MM.1S (cell line): ENCODE measurements around the gene ALDH16A1.

Source experiments
- DNase-seq: peaks from one replicate; pipeline ENCODE4 v3.0.0-alpha.2; 2015
- H2AFZ ChIP-seq: fragments of 300-600 bp; sonication (generic); 2 replicates; pipeline ENCODE4 v1.6.0; 2016; ENCODE audit warnings: antibody characterized with exemption, low read length
- H3F3A ChIP-seq: fragments of 300-600 bp; sonication (generic); 2 replicates; pipeline ENCODE4 v1.6.1; 2016; ENCODE audit warnings: mild to moderate bottlenecking, antibody characterized with exemption, low read length, moderate library complexity, mixed read lengths; ENCODE audit not compliant: insufficient read depth
- H3K27ac ChIP-seq: fragments of 300-600 bp; sonication (generic); 2 replicates; pipeline ENCODE4 v1.5.1; 2016; ENCODE audit warnings: mild to moderate bottlenecking, low read length
- H3K27me3 ChIP-seq: fragments of 300-600 bp; sonication (generic); replicated peaks from 2 replicates; pipeline ENCODE4 v1.6.0; 2016; ENCODE audit warnings: low read length; ENCODE audit not compliant: insufficient read depth
- H3K36me3 ChIP-seq: fragments of 300-600 bp; sonication (generic); replicated peaks from 2 replicates; pipeline ENCODE4 v1.6.1; 2016; ENCODE audit warnings: mild to moderate bottlenecking, low read length, mixed read lengths; ENCODE audit not compliant: insufficient read depth
- H3K4me1 ChIP-seq: fragments of 300-600 bp; sonication (generic); 2 replicates; pipeline ENCODE4 v1.6.1; 2016; ENCODE audit warnings: low read length, mixed read lengths
- H3K4me2 ChIP-seq: fragments of 300-600 bp; sonication (generic); 2 replicates; pipeline ENCODE4 v1.6.0; 2016; ENCODE audit warnings: low read depth, low read length
- H3K4me3 ChIP-seq: fragments of 300-600 bp; sonication (generic); 2 replicates; pipeline ENCODE4 v1.5.1; 2016; ENCODE audit warnings: low read length, mixed read lengths
- H3K79me2 ChIP-seq: fragments of 300-600 bp; sonication (generic); 2 replicates; pipeline ENCODE4 v1.6.1; 2016; ENCODE audit warnings: mixed run types, low read length, mixed read lengths
- H3K9ac ChIP-seq: fragments of 300-600 bp; sonication (generic); 2 replicates; pipeline ENCODE4 v1.6.1; 2016; ENCODE audit warnings: low read length, mixed read lengths
- H3K9me2 ChIP-seq: fragments of 300-600 bp; sonication (generic); replicated peaks from 2 replicates; pipeline ENCODE4 v1.6.1; 2016; ENCODE audit warnings: mild to moderate bottlenecking, low read length, mixed read lengths; ENCODE audit not compliant: insufficient read depth
- H3K9me3 ChIP-seq: fragments of 300-600 bp; sonication (generic); replicated peaks from 2 replicates; pipeline ENCODE4 v1.6.1; 2016; ENCODE audit warnings: mild to moderate bottlenecking, low read length, mixed read lengths; ENCODE audit not compliant: insufficient read depth
- H4K20me1 ChIP-seq: fragments of 300-600 bp; sonication (generic); 2 replicates; pipeline ENCODE4 v1.6.1; 2016; ENCODE audit warnings: mild to moderate bottlenecking, low read length, moderate library complexity, mixed read lengths; ENCODE audit not compliant: insufficient read depth
- CTCF ChIP-seq: fragments of 300-600 bp; sonication (generic); IDR thresholded peaks from 2 replicates; pipeline ENCODE4 v1.5.1; 2016; ENCODE audit warnings: antibody characterized with exemption, low read length, mixed read lengths
- EZH2 ChIP-seq: fragments of 300-600 bp; sonication (generic); optimal IDR thresholded peaks from 2 replicates; pipeline ENCODE3; 2017; ENCODE audit warnings: low read depth, mild to moderate bottlenecking, antibody characterized with exemption, low read length, mixed read lengths
- EZH2phosphoT487 ChIP-seq: fragments of 300-600 bp; sonication (generic); IDR thresholded peaks from 2 replicates; pipeline ENCODE4 v1.6.1; 2018; ENCODE audit warnings: antibody characterized with exemption, low read length

ALDH16A1 gene

GRCh38 chr19:49507803-49508494 lies 54.9 kb downstream of the ALDH16A1 start:
- Histone ChIP-seq H4K20me1 (no peaks in the 10 kb centered on the region), H3K9ac (no peak overlapping the region), H3K9me2 (no peaks in the 10 kb centered on the region), H3K36me3 (no peaks in the 10 kb centered on the region), H3K79me2 (no peaks in the 10 kb centered on the region), H2AFZ (no peak overlapping the region), H3K27me3 (peaks cover 31% of the 10 kb centered on the region), H3K27ac (no peak overlapping the region), H3K9me3 (no peaks in the 10 kb centered on the region), H3K4me2 (no peak overlapping the region), H3K4me1 (no peaks in the 10 kb centered on the region), H3K4me3 (no peak overlapping the region), H3F3A (no peaks in the 10 kb centered on the region)
- TF ChIP-seq EZH2 (no peak), CTCF (no peak), EZH2phosphoT487 (no peak)
- DNase-seq, result no peak

- H3K27ac ChIP-seq, result no peak overlapping the region
- DNase-seq, result no peak
- H3K4me2 ChIP-seq, result peak overlapping the region; percentile 96
- no peaks in the 10 kb centered on the region for H3K36me3 ChIP-seq
- H3K9me3 ChIP-seq, result no peaks in the 10 kb centered on the region
- H3K27me3 ChIP-seq, result peaks cover 73% of the 10 kb centered on the region
- TF ChIP-seq EZH2phosphoT487 (no peak), CTCF (no peak), EZH2 (no peak)
- H3K9me2 ChIP-seq, result no peaks in the 10 kb centered on the region
- no peaks in the 10 kb centered on the region for H3K79me2 ChIP-seq
- H4K20me1 ChIP-seq, result no peaks in the 10 kb centered on the region
- no peaks in the 10 kb centered on the region for H3K4me1 ChIP-seq
- no peaks in the 10 kb centered on the region for H3F3A ChIP-seq
- H3K4me3 ChIP-seq, result peak overlapping the region; percentile 54
- H3K9ac ChIP-seq, result peak overlapping the region; percentile 31; the same call in 1 of the 2 replicates
- H2AFZ ChIP-seq, result peak overlapping the region; percentile 72; the same call in 1 of the 2 replicates
Observed at GRCh38 chr19:49512970-49513745, 60.1 kb downstream of the ALDH16A1 start.

DNA sequence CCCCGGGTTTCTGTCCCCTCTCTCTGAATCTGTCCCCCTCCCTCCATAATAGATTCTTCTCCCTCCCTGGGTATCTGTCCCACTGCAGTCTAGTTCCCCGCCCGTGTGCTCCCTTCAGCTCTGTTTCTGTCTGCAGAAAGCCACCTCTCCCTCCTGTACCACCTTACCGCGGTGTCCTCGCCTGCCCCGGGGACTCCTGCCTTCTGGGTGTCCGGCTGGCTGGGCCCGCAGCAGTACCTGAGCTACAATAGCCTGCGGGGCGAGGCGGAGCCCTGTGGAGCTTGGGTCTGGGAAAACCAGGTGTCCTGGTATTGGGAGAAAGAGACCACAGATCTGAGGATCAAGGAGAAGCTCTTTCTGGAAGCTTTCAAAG lies 60.7 kb downstream of the ALDH16A1 start:
- TF ChIP-seq EZH2phosphoT487 (no peak), EZH2 (no peak), CTCF (no peak)
- Histone ChIP-seq H3K27ac (no peak overlapping the region), H3K36me3 (no peaks in the 10 kb centered on the region), H3K9ac (no peak overlapping the region), H3K4me3 (peak overlapping the region; percentile 54; the same call in 1 of the 2 replicates), H3K9me2 (no peaks in the 10 kb centered on the region), H4K20me1 (no peaks in the 10 kb centered on the region), H3K4me2 (peak overlapping the region; percentile 96; the same call in 1 of the 2 replicates), H3K4me1 (no peaks in the 10 kb centered on the region), H3K79me2 (no peaks in the 10 kb centered on the region), H3F3A (no peaks in the 10 kb centered on the region), H3K9me3 (no peaks in the 10 kb centered on the region), H3K27me3 (peaks cover 77% of the 10 kb centered on the region), H2AFZ (no peak overlapping the region)
- no peak for DNase-seq
